Measurements from ENCODE around the gene ATP6V0D1.

- TF ChIP-seq, protein P1, sequence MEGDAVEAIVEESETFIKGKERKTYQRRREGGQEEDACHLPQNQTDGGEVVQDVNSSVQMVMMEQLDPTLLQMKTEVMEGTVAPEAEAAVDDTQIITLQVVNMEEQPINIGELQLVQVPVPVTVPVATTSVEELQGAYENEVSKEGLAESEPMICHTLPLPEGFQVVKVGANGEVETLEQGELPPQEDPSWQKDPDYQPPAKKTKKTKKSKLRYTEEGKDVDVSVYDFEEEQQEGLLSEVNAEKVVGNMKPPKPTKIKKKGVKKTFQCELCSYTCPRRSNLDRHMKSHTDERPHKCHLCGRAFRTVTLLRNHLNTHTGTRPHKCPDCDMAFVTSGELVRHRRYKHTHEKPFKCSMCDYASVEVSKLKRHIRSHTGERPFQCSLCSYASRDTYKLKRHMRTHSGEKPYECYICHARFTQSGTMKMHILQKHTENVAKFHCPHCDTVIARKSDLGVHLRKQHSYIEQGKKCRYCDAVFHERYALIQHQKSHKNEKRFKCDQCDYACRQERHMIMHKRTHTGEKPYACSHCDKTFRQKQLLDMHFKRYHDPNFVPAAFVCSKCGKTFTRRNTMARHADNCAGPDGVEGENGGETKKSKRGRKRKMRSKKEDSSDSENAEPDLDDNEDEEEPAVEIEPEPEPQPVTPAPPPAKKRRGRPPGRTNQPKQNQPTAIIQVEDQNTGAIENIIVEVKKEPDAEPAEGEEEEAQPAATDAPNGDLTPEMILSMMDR (IDR thresholded peaks at IDR 0.05; ENCODE audit: low read length), result no peak
- TF ChIP-seq EZH2phosphoT487 (IDR thresholded peaks at IDR 0.05; ENCODE audit: low read length) (no peak), EZH2 (optimal IDR thresholded peaks at IDR 0.05; ENCODE audit: low read depth, low read length) (no peak)
Observed at GRCh38 chr16:67459861-67460150, 21.2 kb downstream of the ATP6V0D1 start.
